Stimulated activated CD4-positive, alpha-beta T cell treated with anti-CD3 and anti-CD28 coated beads, Interleukin-15, amount 100 ng/mL, for 48 hours (primary cell): ENCODE data around the gene KCNH6.

Experiments
- DNase-seq, 2 donors: peaks; one replicate each; pipeline ENCODE4 v3.0.0-alpha.2; 2020; ENCODE audit warnings: low read depth in 2 of 2

The KCNH6 gene

DNA sequence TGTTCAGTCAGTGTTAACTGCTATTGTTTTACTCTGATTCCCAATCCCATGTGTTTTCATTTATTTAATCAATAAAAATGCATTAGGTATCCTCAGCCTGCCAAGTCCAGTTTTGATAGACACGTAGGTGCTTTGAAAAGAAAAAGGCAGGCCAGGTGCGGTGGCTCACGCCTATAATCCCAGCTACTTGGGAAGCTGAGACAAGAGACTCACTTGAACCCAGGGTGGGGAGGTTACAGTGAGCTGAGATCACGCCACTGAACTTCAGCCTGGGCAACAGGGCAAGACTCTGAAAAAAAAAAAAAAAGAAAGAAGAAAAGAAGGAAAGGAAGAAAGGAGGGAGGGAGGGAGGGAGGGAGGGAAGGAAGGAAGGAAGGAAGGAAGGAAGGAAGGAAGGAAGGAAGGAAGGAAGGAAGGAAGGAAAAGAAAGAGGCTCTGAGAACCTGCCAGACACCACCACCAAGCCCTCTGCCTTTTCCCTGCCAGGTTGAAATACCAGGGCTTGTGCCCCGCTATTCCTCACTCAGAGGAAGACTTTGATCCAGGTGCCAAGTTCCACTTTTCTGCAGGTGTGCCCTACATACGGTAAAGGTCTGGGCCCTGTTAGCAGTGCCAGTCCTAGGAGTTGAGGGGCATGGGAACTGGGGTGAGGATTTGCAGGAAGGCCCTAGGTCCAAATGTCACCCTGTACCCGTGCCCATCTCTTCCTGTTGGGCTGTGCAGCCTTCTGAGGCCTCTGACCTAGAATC lies 10.1 kb upstream of the KCNH6 start:
- no peak for DNase-seq

DNA sequence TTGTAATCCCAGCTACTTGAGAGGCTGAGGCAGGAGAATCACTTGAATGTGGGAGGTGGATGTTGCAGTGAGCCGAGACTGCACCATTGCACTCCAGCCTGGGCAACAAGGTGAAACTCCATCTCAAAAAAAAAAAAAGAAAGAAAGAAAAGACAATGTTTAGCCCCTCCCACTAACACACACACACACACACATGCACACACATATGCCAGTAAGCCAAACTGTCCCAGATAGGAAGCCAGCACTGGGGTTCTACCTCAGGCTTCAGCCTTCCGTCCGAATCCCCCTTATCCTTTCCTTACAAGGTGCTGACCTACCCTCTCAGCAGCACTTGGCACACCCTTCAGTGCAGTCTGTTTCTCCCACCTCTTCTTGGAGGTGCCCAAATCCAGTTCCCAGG lies 8.7 kb upstream of the KCNH6 start:
- no peak for DNase-seq

DNA sequence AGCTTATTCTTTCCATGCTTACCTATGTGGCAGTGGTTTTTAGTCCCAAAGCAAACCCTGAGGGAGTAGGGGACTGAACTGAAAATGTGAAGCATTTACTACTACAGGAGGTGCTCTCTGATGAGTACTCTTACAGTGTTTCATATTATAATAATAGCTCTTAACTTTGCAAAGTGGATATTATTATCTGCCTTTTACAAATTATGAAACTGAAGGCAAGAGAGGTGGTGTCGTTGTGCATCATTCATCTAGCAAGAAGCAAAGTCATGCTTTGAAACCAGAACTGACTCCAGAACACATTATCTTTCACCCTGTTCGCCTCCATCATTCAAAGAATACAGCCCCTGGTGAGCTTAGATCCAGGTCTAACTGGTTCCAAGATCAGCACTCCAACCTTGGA lies 8.2 kb upstream of the KCNH6 start:
- DNase-seq: no peak

DNA sequence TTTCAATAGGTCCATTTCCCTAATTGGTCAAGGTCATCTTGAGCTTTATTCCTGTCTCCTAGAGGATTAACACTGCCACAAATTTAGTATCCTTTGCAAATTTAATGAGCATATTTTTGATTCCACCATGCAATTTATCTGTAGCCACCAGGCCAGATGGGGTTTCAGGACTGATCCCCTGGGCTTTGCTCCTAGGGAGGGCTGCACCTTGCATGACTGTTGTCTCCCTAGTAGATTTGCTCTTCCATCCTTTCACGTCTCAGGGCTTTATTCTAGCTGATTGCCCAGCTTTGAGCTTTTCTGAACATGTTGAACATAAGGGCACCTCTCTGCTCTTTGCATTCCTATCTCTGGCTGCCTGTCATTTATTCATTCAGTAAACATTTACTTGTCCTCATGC lies 7.7 kb upstream of the KCNH6 start:
- DNase-seq: no peak

DNA sequence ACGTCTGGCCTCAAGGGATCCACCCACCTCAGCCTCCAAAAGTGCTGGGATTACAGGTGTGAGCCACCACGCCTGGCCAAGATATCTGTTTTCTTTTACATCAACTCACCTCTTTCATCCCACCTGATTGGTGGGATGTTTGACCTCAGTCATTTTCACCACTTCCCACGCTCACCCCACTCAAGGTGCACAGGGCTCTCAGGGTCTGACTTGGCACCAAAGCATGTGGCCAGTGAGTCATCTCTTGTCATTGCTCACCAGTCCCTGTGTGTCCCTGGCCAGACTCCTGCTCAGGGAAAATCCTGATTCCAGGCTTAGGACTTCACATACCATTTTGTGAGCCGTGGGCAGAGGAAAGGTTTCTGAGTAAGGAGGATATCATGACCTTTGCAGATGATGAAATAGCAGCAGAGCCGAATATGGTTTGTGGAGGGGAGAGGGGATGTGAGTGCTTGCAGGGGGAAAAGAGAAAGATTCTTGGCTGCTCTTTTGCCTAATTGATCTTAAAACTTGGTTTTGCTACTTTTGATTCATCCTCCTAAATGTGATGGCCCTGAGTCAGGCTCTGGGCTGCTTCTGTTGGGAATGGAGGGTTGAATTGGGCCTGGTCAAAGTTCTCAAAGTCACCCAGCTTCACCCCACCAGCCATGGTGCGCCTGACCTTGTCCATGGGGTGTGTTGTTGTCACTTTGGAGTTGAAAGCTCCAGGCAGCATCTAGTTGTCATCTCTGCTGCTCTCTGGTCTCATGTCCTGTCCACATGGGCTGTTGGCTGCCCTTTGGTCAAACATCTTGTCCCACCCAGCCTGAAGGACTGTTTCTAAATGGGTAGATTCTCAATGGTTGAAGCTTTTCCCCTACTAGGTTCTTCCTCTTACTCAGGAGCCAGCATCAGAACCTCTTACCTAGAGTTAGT lies 6.0 kb upstream of the KCNH6 start:
- DNase-seq: peak; percentile 30 to 34

DNA sequence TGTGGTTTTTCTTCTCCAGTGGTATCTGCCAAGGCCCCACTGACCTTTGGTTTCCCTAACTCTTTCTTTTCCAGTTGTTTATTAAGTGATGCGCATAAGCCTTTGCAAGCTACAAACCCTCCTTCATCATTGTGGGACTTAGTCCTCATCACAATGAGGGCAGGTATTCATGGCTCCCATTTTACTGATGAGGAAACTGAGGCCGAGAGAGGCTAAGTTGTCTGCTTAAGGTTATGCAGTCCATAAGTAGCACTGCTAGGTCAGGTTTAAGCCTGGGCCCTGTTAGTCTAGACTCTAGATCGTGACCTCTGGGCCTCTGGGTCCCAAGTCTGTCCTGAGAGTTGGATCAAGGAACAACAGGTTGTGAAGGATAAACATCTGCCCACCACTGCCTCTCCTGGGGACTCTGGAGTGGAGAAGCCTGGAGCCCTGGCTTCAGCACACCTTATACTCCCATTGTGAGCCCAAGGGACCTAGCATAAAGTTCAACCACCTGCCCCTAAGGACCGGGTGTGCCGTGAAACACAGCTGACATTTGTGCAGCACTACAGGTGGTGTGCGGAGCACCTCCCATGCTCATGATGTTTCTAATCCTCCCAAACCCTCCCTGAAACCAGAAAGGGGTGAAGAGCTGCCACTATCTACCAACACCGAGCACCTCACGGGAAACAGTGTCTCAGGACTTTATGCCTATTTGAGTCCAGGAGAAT lies 5.2 kb upstream of the KCNH6 start:
- no peak for DNase-seq

DNA sequence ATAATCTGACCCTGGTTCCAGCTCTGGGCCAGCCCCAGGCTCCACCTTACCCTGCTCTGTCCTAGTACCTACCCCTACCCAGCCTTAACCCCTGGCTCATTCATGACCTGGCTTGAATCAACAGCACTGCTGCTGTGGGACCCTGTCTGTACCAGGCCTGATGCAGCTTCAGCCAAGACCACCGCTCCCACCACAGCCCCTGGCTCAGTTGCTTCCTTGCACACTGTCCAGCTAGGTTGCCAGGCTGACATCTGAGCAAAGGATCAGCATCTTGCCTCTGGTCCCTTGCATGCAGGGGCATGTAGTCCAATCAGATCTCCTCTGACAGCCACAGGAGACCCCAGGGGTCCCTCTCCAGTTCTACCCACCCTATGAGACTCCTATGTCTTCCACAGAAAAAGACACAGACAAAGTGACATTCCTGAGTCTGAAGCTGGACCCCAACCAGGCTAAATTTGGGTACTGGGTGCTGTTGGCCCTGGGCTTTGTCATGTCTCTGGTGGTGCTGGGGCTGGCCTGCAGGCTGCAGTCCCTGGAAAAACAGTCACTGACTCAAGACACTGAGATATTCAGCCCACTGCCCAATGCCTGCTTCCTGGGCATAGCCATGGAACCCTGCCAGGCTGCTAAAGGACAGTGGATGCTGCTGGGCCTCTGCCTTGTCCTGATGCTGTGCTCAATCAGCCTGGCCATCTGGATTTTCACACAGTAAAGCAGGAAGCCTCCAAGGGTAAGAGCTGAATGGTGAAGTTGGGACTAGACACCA lies 3.9 kb upstream of the KCNH6 start:
- no peak for DNase-seq

DNA sequence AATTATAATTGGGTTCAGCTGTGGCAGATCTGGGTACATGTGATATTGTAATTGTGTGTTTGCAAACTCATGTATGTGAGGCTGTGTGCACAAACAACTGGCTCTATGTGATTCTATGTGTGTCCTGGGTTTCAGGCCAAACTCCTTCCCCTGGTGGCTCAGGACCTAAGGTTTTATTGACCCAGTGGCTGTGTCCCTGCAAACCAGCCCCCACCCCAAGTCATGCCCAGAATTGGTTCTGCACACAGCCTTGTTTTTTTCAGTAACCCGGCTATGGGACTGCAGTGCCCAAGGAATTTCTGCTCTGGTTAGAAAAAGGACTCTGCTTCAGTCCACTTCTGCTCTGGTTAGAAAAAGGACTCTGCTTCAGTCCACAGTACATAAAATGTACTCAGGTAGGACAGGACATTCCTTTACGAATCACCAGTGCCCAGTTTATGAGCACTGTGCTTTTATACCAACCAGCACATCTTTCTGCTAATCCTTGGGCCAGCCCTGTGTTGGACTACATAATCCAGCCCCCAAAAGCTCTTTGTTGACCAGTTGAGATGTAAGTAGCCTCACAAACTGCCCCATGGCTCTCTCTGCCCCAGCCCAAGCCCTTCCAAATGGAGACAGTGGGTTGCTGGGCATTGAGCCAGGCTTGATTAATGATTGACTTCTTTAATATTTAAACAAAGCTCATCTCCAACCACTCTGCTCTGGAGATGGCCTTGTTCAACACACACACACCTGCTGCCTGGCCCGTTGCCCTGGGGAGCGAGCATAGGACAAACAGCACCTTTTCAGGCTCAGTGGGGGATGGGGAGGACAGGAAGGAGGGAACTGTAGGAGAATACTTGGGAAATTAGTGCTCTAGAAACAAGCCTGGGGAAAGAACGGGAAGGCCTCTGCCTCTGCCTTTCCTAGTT lies 2.9 kb upstream of the KCNH6 start:
- no peak for DNase-seq

DNA sequence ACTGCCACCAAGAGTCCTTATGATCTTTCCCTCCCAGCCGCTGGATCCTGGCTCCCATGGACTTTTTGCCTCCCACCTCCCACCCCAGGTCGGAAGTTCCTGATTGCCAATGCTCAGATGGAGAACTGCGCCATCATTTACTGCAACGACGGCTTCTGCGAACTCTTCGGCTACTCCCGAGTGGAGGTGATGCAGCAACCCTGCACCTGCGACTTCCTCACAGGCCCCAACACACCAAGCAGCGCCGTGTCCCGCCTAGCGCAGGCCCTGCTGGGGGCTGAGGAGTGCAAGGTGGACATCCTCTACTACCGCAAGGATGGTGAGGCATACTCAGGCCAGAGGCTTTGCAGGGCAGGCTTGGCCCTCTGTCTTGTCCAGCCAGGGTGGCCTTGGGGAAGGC lies 893 bp downstream of the KCNH6 start:
- DNase-seq: no peak

DNA sequence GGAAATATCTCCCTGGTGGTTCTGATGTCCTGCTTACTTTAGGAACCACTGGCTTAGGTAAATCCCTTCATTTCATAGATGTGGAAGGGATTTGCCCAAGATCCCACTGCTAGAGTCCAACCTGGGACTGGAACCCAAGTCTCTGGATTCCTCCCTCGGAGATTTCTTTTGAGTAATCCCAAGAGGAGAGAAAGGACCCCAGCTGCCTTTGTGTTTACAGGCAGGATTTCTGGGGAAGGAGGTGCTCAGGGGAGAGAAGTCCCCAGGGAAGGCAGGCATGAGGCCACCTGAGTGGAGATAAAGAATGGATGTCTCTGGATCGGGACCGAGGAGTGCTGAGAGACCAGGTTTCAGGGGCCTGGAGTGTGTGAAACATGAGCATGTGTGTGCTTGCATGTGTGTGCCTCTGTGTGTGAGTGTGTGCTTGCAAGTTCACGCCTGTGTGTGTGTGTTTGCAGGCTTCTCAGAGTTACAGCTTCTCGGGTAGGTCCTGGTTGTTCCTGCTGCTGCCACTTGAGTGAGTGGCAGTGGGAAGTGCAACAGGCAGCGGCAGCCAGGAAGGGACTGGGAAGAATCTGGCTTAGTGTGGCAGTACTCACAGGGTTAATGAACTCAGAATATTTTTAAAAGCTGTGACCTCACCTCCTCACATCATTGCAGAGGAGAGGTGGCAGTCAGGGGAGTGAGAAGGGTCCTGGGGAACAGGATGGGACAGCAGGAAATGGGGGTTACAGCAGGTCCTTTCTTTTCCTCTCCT lies 2.2 kb downstream of the KCNH6 start:
- DNase-seq: no peak

DNA sequence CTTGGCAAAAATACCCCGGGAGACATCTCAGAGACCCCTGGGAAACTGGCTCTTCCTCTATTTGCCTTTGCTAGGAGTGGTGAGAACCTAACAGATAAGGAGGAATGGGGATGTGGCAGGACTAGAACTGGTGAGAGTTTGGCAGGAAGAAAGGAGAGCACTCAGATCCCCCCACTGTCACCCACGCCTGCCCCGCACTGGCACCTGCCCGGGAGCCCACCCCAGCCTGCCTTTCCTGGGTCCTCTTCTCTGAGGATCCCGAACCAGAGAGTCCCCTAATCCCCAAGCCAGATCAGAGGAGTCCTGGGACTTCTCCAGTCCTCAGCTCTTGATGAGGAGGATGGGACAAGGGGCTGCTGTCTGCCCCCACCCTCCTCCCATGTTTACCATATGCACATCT lies 3.7 kb downstream of the KCNH6 start:
- DNase-seq: no peak

DNA sequence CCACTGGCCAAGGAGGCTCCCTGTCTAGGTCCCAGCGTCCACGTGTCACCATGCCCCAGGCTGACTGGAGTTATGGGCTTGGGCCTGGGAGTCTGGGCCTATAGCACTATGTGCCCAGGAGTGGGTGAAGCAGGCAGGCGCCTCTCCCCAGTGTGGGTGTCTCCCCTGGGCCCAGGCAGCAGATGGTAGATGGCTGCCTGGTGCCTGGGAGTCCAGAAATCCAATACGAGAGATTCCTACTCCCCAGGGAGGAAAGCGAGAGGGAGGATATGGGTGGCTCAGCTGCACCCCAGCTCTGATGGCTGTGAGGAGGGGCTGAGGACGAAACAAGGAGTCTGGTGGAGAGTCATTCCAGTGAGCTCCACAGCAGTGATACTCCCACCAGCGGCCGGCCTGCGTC lies 5.0 kb downstream of the KCNH6 start:
- no peak for DNase-seq

DNA sequence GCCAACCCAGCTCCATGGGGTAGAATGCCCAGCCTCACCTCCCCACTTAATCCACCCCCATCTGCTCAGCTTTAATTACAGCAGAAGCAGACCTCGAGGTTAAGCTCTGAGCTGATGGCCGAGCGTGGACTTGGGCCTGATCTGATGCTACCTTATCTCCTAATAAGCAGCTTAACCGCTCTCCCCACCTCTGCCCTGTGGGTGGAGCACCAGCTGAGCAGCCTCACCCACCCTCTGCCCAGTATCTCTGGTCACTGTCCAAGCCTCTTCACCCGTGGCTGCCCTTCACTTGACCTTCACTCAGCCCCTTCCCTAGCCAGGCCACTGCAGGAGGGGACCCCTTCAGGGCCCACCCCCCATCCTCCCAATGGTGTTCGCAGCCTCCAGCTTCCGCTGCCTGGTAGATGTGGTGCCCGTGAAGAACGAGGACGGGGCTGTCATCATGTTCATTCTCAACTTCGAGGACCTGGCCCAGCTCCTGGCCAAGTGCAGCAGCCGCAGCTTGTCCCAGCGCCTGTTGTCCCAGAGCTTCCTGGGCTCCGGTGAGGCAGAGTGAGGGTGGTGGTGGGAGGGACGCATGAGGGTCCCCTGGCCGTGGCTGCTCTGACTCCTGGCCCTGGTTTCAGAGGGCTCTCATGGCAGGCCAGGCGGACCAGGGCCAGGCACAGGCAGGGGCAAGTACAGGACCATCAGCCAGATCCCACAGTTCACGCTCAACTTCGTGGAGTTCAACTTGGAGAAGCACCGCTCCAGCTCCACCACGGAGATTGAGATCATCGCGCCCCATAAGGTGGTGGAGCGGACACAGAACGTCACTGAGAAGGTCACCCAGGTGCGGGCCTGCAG lies 6.8 kb downstream of the KCNH6 start:
- no peak for DNase-seq

DNA sequence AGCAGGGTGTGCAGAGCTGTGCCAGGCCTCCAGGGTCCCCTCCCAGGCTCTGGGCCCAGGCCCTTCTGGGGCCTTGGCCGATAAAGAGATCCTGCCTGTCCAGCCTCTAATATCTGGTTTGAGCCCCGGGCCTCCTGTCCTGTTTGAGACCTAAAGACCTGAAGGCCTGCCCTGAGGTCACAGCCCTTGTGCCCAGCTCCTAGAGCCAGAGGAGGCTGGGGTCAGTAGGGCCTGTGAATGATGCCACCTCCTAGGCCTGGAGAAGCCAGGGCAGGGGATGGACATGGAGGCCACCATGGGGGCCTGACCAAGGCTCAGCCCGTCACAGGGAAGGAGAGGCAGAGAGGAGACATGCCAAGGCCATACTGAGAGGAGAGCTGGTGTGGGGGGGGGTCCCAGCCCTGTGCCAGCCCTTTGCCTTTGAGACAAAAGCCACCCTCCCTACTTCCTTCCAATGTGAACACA lies 7.4 kb downstream of the KCNH6 start:
- no peak for DNase-seq

DNA sequence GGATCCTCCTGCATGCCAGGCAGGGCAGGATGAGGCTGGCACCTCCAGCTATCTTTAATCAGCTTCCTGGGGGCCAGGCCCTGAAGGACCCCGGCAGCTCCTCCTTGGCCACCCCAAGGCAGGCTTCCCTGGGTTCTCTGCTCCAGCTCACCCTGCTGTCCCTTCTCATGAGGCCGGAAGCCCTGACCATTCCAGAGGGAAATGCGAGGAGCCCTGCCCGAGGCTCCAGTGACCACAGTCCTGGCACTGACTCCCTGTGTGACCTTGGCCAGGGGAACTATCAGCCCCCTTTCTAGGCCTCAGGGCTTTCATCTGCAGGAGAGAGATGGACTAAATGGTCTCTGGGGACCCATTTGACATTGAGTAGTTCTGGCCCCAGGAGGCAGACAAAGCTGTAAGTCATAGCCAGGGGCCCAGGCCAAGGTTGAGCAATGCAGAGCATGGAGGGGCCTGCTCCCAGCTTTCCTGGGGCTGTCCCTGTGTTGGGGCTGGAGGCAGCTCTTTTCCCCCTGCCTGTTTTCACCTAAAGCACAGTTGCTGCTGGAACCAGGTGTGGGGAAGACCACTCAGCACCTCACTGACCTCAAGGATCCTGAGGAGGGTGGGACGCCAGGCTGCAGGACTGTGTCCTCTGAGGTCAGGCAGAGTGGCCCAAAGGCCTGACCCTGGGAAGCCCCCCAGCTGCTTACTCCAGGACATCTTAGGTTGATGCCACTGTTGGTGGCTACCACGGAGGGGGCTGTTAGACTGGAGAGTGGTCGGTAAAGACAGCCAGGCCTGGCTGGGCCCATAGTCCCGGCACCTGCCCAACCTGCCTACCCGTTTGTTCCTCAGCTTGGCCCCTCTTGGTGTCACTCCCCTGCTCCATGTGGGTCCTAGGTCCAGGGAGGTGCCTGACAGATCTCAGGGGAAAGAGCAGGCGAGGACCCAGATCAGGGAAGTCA lies 8.1 kb downstream of the KCNH6 start:
- DNase-seq: no peak

DNA sequence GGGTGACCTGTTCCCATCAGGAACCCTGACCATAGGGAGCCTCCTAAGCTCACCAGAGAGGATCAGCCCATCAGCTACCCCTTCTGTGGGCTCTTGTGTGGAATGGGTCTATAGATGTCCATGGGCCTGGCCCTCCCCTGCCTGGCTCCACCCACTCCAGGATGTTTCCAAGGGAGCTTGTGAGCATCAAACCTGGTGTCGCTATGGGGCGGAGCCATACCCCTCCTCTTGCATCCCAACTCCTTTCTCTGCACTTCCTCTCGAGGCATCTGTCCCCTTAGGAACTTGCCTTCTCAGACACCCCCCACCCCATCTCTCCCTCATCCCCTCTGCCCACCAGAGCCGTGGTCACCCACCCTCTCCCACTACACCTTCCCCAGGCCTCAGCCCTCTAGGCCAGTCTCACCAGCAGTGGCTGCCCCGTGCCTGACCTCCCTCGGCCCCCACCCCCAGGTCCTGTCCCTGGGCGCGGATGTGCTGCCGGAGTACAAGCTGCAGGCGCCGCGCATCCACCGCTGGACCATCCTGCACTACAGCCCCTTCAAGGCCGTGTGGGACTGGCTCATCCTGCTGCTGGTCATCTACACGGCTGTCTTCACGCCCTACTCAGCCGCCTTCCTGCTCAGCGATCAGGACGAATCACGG lies 10.4 kb downstream of the KCNH6 start:
- DNase-seq: no peak

DNA sequence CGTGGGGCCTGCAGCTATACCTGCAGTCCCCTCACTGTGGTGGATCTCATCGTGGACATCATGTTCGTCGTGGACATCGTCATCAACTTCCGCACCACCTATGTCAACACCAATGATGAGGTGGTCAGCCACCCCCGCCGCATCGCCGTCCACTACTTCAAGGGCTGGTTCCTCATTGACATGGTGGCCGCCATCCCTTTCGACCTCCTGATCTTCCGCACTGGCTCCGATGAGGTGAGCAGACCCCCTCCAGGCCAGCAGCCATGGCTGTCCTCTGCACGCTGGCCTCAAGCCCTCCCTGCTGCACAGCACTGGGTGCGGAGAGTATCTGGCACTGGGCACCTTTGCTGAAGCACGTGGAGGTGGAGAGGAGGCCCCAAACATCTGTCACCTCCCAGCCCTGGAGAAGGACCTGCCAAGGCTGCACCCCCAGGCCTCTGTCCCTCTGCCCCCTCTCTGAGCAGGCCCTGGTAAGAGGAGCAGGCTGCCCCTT lies 11.0 kb downstream of the KCNH6 start:
- DNase-seq: no peak
